Measurements from ENCODE around the gene SDR42E1. TPM values are rescaled to one million over a fixed set of nuclear protein-coding genes. Genes with fewer than 3 reads are reported as not detected.

The SDR42E1 gene, protein sequence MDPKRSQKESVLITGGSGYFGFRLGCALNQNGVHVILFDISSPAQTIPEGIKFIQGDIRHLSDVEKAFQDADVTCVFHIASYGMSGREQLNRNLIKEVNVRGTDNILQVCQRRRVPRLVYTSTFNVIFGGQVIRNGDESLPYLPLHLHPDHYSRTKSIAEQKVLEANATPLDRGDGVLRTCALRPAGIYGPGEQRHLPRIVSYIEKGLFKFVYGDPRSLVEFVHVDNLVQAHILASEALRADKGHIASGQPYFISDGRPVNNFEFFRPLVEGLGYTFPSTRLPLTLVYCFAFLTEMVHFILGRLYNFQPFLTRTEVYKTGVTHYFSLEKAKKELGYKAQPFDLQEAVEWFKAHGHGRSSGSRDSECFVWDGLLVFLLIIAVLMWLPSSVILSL
- 0.11 TPM for polyA plus RNA-seq (2013, experiment 1 of 2)
- polyA plus RNA-seq (2013, experiment 2 of 2), result not detected

DNA sequence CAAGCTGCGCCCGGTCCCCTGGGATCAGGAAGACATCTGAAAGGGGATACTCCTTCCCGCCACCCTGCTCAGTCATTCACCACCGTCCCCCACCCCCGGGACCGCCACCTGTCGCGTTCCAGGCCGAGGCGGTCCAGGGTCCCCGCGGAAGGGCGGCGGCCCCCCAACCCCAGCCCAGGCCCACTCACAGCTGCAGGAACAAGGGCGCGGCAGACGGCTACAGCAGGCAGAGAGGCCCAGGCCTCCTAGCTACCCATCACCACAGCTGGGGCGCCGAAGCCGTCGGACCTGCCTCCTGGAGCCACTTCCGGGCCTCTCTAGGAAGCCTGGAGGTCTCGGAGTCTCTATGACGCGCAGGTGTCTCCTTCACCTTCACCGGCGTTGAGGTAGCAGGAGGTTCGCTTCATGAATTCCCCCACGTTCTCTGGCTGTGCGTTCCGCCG is at the start of gene SDR42E1:
TSS of gene SDR42E1 (minus strand) at position 272 of the 443 bp plus-strand sequence. CDS start 10,612 bp downstream, outside the sequence.
- H3K9me3 ChIP-seq (ENCODE audit: control insufficient read depth, low read length), result peaks cover 26% of the 10 kb centered on the region
- WGBS, 2 experiments (ENCODE audit: insufficient coverage in 2 of 2), result 93% methylated on average over 21 to 32 of the region's 32 CpGs

DNA sequence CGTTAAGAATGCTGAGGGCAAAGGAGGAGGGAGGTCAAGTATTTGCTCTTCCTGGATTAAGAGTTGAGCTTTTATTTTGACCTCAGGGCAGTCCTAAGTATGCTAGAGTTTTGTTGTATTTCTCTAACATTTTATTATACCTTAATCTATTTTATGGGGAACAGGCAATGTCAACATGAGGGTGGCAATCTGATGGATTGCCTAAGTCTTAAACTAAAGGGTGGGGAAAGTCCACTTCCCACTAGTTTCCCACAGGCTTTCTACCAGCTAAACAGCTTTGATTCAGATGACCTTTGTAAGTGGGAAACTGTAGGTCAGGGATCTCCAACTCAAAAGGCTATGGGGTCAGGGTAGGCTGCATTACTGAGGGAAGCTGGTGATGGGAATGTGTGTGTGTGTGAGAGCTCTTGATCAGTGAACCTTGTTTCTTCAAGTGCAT is 48.7 kb upstream of the SDR42E1 start:
- Histone ChIP-seq H3K4me3 (ENCODE audit: extremely low read depth, insufficient read depth, low read length, poor library complexity, severe bottlenecking) (no peak overlapping the region), H3K9me3 (ENCODE audit: control insufficient read depth, low read length) (no peaks in the 10 kb centered on the region), H3K36me3 (ENCODE audit: control insufficient read depth, insufficient read depth, low read length) (no peaks in the 10 kb centered on the region), H3K27ac (ENCODE audit: low read depth, low read length, severe bottlenecking) (no peak overlapping the region), H3K4me1 (ENCODE audit: control insufficient read depth, insufficient read depth, low read length, poor library complexity, severe bottlenecking) (no peaks in the 10 kb centered on the region)
- 88% methylated on average over 1 of the region's 1 CpG; no CpG with 5 or more reads in 1 of the 2 experiments for WGBS, 2 experiments (ENCODE audit: insufficient coverage in 2 of 2)

More for the DNA sequence above, at the start of gene SDR42E1:
- no peak within 1 kb of the TSS for H3K4me3 ChIP-seq (ENCODE audit: extremely low read depth, insufficient read depth, low read length, poor library complexity, severe bottlenecking)
- no peak within 1 kb of the TSS for H3K27ac ChIP-seq (ENCODE audit: low read depth, low read length, severe bottlenecking)
- H3K36me3 ChIP-seq (ENCODE audit: control insufficient read depth, insufficient read depth, low read length), result no peaks in the 10 kb centered on the region
- no peaks in the 10 kb centered on the region for H3K4me1 ChIP-seq (ENCODE audit: control insufficient read depth, insufficient read depth, low read length, poor library complexity, severe bottlenecking)

DNA sequence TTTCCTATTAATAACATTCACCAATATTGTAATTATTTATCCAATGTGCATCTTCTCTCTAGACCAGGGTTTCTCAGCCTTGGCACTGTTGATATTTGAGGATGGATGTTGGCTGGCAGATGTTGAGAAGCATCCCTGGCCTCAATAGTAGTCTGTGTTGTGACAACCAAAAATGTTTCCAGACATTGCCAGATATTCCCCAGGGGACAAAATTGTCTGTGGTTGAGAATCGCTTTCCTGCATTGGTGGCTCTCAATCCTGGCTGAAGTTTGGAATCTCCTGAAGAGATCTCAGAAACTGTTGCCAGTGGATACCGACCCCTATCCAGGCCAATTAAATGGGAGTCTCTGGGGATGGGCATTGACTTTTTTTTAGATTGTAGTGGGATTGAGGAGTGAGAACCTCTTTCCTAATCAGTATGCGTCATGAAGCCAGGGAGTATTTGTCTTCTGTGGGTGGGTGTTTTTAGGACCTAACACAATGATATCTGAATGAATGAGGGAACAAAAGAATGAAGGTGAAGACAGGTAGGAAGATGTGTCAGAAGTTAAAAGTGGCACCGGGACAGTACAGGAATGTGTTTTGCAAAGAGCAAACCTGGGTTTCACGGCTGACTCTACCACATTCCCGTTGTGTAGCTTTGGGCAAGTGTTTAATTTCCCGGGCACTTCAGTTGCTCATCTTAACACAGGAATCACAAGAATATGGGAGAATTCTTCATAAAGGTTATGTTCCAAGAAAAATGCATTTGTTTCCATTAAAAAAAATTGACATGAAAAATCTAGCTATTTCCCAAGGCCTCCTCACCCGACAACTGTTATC is 48.1 kb upstream of the SDR42E1 start:
- Histone ChIP-seq H3K4me1 (ENCODE audit: control insufficient read depth, insufficient read depth, low read length, poor library complexity, severe bottlenecking) (no peaks in the 10 kb centered on the region), H3K4me3 (ENCODE audit: extremely low read depth, insufficient read depth, low read length, poor library complexity, severe bottlenecking) (no peak overlapping the region), H3K9me3 (ENCODE audit: control insufficient read depth, low read length) (no peaks in the 10 kb centered on the region), H3K36me3 (ENCODE audit: control insufficient read depth, insufficient read depth, low read length) (no peaks in the 10 kb centered on the region), H3K27ac (ENCODE audit: low read depth, low read length, severe bottlenecking) (no peak overlapping the region)
- WGBS, 2 experiments (ENCODE audit: insufficient coverage in 2 of 2), result 90 to 98% methylated on average over 6 of the region's 8 CpGs

DNA sequence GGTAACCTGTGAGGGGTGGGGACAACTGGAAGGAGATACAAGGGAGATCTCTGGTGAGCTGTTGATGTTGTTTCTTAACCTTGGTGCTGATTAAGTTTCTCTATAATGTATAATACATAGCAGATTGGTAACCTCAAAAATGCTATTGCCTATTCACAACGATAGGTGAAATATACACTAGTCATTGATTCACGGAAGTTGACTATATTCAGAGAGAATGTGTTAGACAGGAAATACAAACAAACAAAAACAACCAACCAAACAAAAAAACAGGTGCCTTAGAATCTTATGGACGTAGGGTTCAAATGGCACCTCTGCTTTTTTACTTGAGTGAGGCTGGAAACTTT is 45.3 kb upstream of the SDR42E1 start:
- Histone ChIP-seq H3K36me3 (ENCODE audit: control insufficient read depth, insufficient read depth, low read length) (no peaks in the 10 kb centered on the region), H3K27ac (ENCODE audit: low read depth, low read length, severe bottlenecking) (no peak overlapping the region), H3K9me3 (ENCODE audit: control insufficient read depth, low read length) (no peaks in the 10 kb centered on the region), H3K4me3 (ENCODE audit: extremely low read depth, insufficient read depth, low read length, poor library complexity, severe bottlenecking) (no peak overlapping the region), H3K4me1 (ENCODE audit: control insufficient read depth, insufficient read depth, low read length, poor library complexity, severe bottlenecking) (no peaks in the 10 kb centered on the region)
- 83% methylated on average over 1 of the region's 3 CpGs; no CpG with 5 or more reads in 1 of the 2 experiments for WGBS, 2 experiments (ENCODE audit: insufficient coverage in 2 of 2)

DNA sequence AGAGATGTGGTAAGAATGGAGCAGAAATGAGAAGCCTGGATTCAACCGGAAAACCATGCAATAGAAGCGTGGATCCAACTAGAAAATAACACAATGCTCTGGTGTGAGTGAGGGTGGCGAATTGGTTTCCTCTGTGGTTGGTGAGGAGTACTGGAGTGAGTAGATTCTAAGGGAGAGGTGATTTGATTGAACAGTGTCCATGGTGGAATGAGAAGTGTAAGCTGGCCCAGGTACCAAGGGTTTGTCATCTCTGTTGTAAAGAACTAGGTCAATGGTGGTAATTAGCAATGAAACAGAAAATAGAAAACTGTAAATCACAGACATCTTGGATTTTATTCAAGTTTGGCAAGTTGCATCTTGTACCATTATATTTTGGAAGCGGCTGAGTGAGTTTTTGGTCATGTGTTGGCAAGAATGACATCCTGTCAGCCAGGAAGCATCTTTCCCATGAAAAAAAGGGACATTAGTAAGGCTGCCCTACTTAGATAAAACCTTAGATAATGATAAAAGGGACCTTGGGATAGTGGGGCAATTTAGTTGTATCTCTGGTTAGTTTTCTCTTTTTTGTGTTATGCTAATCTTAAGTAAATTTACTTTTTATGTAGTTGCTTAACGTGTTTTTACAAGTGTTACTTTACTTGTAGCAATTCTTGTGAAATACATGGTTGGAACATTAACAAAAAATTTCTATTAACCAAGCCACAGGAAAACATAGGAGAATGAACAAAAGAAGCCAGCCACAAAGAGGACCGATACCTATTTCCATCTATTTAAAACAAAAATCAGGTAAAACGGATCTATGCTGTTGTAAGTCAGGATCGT is 44.7 kb upstream of the SDR42E1 start:
- no peaks in the 10 kb centered on the region for H3K36me3 ChIP-seq (ENCODE audit: control insufficient read depth, insufficient read depth, low read length)
- H3K9me3 ChIP-seq (ENCODE audit: control insufficient read depth, low read length), result no peaks in the 10 kb centered on the region
- no peak overlapping the region for H3K27ac ChIP-seq (ENCODE audit: low read depth, low read length, severe bottlenecking)
- 91 to 92% methylated on average over 4 to 6 of the region's 8 CpGs for WGBS, 2 experiments (ENCODE audit: insufficient coverage in 2 of 2)
- H3K4me1 ChIP-seq (ENCODE audit: control insufficient read depth, insufficient read depth, low read length, poor library complexity, severe bottlenecking), result no peaks in the 10 kb centered on the region
- no peak overlapping the region for H3K4me3 ChIP-seq (ENCODE audit: extremely low read depth, insufficient read depth, low read length, poor library complexity, severe bottlenecking)

DNA sequence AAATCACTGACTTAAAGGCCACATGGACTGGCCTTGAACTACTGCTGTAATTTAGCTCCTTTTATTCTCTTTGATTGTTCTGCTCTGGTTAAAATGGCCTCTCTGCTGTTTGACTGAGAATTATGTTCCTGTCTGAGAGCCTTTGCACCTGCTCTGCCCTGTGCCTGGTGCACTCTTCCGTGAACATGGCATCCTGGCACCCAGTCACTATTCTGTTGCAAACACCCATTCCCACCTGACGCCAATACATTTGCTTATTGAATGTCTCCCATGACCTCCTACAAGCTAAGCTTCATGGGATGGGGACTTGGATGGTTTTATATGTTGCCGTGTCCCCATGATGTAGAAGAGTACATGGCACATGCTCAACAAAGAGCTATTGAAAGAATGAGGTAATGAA is 43.8 kb upstream of the SDR42E1 start:
- H3K36me3 ChIP-seq (ENCODE audit: control insufficient read depth, insufficient read depth, low read length), result no peaks in the 10 kb centered on the region
- H3K4me3 ChIP-seq (ENCODE audit: extremely low read depth, insufficient read depth, low read length, poor library complexity, severe bottlenecking), result no peak overlapping the region
- H3K27ac ChIP-seq (ENCODE audit: low read depth, low read length, severe bottlenecking), result no peak overlapping the region
- H3K9me3 ChIP-seq (ENCODE audit: control insufficient read depth, low read length), result no peaks in the 10 kb centered on the region
- WGBS, 2 experiments (ENCODE audit: insufficient coverage in 2 of 2), result 87 to 95% methylated on average over 2 of the region's 3 CpGs
- no peaks in the 10 kb centered on the region for H3K4me1 ChIP-seq (ENCODE audit: control insufficient read depth, insufficient read depth, low read length, poor library complexity, severe bottlenecking)

DNA sequence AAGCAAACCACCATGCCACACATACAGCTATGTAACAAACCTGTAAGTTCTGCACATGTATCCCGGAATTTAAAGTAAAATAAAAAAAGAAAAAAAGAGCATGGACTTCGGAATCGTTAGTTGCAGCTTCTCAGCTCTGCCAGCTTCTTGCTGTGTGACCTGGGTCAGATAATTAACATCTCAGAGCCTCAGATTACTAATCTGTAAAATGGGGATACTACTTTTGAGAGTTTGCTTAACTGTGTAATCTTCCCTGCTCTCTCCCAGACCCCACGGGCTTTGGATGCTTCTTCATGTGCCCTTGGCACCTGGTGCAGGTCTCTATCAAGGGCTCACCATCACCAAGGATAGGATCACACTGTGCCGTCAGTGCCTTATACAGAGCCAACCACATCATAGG is 40.4 kb upstream of the SDR42E1 start:
- H3K4me3 ChIP-seq (ENCODE audit: extremely low read depth, insufficient read depth, low read length, poor library complexity, severe bottlenecking), result no peak overlapping the region
- 91 to 96% methylated on average over 4 to 5 of the region's 5 CpGs for WGBS, 2 experiments (ENCODE audit: insufficient coverage in 2 of 2)
- H3K4me1 ChIP-seq (ENCODE audit: control insufficient read depth, insufficient read depth, low read length, poor library complexity, severe bottlenecking), result no peaks in the 10 kb centered on the region
- H3K9me3 ChIP-seq (ENCODE audit: control insufficient read depth, low read length), result no peaks in the 10 kb centered on the region
- H3K36me3 ChIP-seq (ENCODE audit: control insufficient read depth, insufficient read depth, low read length), result no peaks in the 10 kb centered on the region
- H3K27ac ChIP-seq (ENCODE audit: low read depth, low read length, severe bottlenecking), result no peak overlapping the region

DNA sequence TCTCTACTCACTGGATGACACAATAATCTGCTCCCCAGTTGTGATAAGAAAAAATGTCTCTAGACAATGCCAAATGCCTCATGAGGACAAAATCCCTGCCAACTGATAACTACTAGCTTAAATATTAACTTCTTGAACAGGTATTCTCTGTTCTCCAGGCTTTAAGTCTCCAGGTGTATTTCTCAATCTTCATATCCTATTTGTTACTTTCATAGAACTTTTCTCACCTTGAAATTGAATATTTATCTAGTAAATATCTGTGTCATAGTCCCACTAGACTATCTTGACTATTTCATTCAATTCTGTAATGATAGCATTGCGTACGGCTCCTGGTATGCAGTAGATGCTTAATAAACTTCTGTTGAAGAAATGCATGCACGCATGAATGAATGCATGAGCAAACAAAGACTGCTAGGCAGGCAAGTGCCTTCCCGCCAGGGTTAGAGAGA is 39.7 kb upstream of the SDR42E1 start:
- H3K36me3 ChIP-seq (ENCODE audit: control insufficient read depth, insufficient read depth, low read length), result no peaks in the 10 kb centered on the region
- no peaks in the 10 kb centered on the region for H3K9me3 ChIP-seq (ENCODE audit: control insufficient read depth, low read length)
- 95 to 100% methylated on average over 1 to 4 of the region's 4 CpGs for WGBS, 2 experiments (ENCODE audit: insufficient coverage in 2 of 2)
- no peaks in the 10 kb centered on the region for H3K4me1 ChIP-seq (ENCODE audit: control insufficient read depth, insufficient read depth, low read length, poor library complexity, severe bottlenecking)
- H3K4me3 ChIP-seq (ENCODE audit: extremely low read depth, insufficient read depth, low read length, poor library complexity, severe bottlenecking), result no peak overlapping the region
- no peak overlapping the region for H3K27ac ChIP-seq (ENCODE audit: low read depth, low read length, severe bottlenecking)

DNA sequence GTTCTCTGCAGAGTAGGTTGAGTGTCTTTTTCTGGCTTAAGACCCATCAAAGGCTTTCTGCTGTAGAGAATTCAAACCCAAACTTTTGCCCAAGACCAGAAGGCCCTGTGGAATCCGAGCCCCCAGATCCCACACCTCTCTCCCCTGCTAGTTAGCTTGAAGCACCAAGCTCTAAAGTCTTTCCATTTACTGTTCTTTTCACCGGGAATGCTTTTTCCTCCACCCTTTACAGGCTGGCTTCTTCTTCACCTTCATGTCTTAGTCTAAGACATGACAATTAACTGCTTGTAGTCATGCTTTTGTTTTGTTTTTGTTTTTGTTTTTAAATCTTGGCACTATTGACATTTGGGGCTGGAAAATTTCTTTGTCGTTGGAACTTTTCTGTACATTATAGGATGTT is 39.2 kb upstream of the SDR42E1 start:
- WGBS, 2 experiments (ENCODE audit: insufficient coverage in 2 of 2), result 81 to 86% methylated on average over 1 to 2 of the region's 3 CpGs

DNA sequence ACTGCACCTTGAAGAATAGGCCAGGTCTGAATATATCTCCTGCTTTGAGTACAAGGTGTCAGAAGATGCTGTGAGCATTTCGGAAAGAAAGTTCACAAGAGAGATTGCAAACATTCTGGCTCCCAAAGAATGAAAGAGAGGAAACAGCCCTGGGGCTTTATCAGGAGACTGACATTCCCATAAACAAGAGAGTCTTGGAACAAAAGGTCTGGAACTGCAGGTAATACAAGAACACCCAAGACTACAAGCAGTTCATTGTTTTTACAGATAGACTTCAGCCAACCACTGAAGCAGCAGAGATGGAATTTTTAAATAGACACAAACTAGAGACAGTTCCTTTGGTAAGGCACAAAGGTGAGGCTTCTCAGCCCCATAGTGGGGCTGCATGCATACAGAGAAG is 38.2 kb upstream of the SDR42E1 start:
- WGBS, 2 experiments (ENCODE audit: insufficient coverage in 2 of 2), result 86 to 91% methylated on average over 1 of the region's 1 CpG
- Histone ChIP-seq H3K27ac (ENCODE audit: low read depth, low read length, severe bottlenecking) (no peak overlapping the region), H3K4me1 (ENCODE audit: control insufficient read depth, insufficient read depth, low read length, poor library complexity, severe bottlenecking) (no peaks in the 10 kb centered on the region), H3K4me3 (ENCODE audit: extremely low read depth, insufficient read depth, low read length, poor library complexity, severe bottlenecking) (no peak overlapping the region), H3K9me3 (ENCODE audit: control insufficient read depth, low read length) (no peaks in the 10 kb centered on the region), H3K36me3 (ENCODE audit: control insufficient read depth, insufficient read depth, low read length) (no peaks in the 10 kb centered on the region)

More for the DNA sequence above, 39.2 kb upstream of the SDR42E1 start:
- Histone ChIP-seq H3K27ac (ENCODE audit: low read depth, low read length, severe bottlenecking) (no peak overlapping the region), H3K9me3 (ENCODE audit: control insufficient read depth, low read length) (no peaks in the 10 kb centered on the region), H3K4me1 (ENCODE audit: control insufficient read depth, insufficient read depth, low read length, poor library complexity, severe bottlenecking) (no peaks in the 10 kb centered on the region), H3K4me3 (ENCODE audit: extremely low read depth, insufficient read depth, low read length, poor library complexity, severe bottlenecking) (no peak overlapping the region), H3K36me3 (ENCODE audit: control insufficient read depth, insufficient read depth, low read length) (no peaks in the 10 kb centered on the region)

Data from mesodermal cell (in vitro differentiated cells).